CD14-positive monocyte (primary cell): Measurements from ENCODE around the gene SIGLEC9. TPM values are rescaled to one million over a fixed set of nuclear protein-coding genes. Genes with fewer than 3 reads are reported as not detected.
A peak's percentile ranks its signal among the peaks of the same experiment; 100 is the strongest.

Source experiments
- DNase-seq, 3 donors: peaks; one replicate each; pipeline ENCODE4 v3.0.0-alpha.2; 2011 to 2022
- H2AFZ ChIP-seq: 2 replicates; pipeline ENCODE4 v1.6.0; 2012; ENCODE audit warnings: mild to moderate bottlenecking, low read depth, low read length, inconsistent platforms; ENCODE audit not compliant: insufficient read depth, poor library complexity, severe bottlenecking
- H3K27ac ChIP-seq, 2 donors: 1 replicate in 1 of 2; 2 replicates in 1 of 2; pipeline ENCODE4 v1.5.1; 2012 to 2013; ENCODE audit warnings: low read length in 2 of 2, control low read depth in 1 of 2, inconsistent platforms in 1 of 2, low read depth in 1 of 2, mild to moderate bottlenecking in 1 of 2
- H3K27me3 ChIP-seq, 2 donors: one replicate each; pipeline versions ENCODE4 v1.6.0 to v1.6.1; 2011 to 2013; ENCODE audit warnings: low read length in 2 of 2; ENCODE audit not compliant: control insufficient read depth in 2 of 2, insufficient read depth in 2 of 2
- H3K36me3 ChIP-seq, 2 donors: replicated peaks in 1 of 2; 1 replicate in 1 of 2; 2 replicates in 1 of 2; pipeline versions ENCODE4 v1.5.1 to v1.6.1; 2012 to 2013; ENCODE audit warnings: low read length in 2 of 2, control low read depth in 1 of 2, inconsistent platforms in 1 of 2, mild to moderate bottlenecking in 1 of 2; ENCODE audit not compliant: insufficient read depth in 2 of 2, control insufficient read depth in 1 of 2
- H3K4me1 ChIP-seq, 2 donors: 1 replicate in 1 of 2; 2 replicates in 1 of 2; pipeline versions ENCODE4 v1.5.1 to v1.6.1; 2012 to 2013; ENCODE audit warnings: low read length in 2 of 2, control low read depth in 1 of 2, inconsistent platforms in 1 of 2, mild to moderate bottlenecking in 1 of 2, moderate library complexity in 1 of 2; ENCODE audit not compliant: insufficient read depth in 2 of 2, control insufficient read depth in 1 of 2
- H3K4me2 ChIP-seq: replicated peaks from 2 replicates; pipeline ENCODE3; 2012; ENCODE audit warnings: low read length, moderate library complexity, mild to moderate bottlenecking; ENCODE audit not compliant: poor library complexity, severe bottlenecking; ENCODE audit errors: extremely low read depth
- H3K4me3 ChIP-seq, 3 experiments: fragments of 200-600 bp in 1 of 3; sonication (generic) in 1 of 3; replicated peaks in 1 of 3; 1 replicate in 2 of 3; 2 replicates in 1 of 3; pipeline ENCODE4 v1.5.1; 2011 to 2013; ENCODE audit warnings: low read length in 3 of 3, mild to moderate bottlenecking in 3 of 3, control low read depth in 2 of 3, low read depth in 2 of 3, inconsistent platforms in 1 of 3, moderate library complexity in 1 of 3
- H3K79me2 ChIP-seq: 2 replicates; pipeline ENCODE4 v1.6.0; 2012; ENCODE audit warnings: mild to moderate bottlenecking, control low read depth, inconsistent platforms, low read length, moderate library complexity; ENCODE audit not compliant: insufficient read depth
- H3K9ac ChIP-seq: 2 replicates; pipeline ENCODE4 v1.6.0; 2017; ENCODE audit warnings: low read length, mild to moderate bottlenecking; ENCODE audit not compliant: insufficient read depth, poor library complexity, severe bottlenecking
- H3K9me3 ChIP-seq, 2 donors: replicated peaks in 1 of 2; 1 replicate in 1 of 2; 2 replicates in 1 of 2; pipeline versions ENCODE4 v1.5.1 to v1.6.1; 2012 to 2013; ENCODE audit warnings: low read length in 2 of 2, control low read depth in 1 of 2; ENCODE audit not compliant: control insufficient read depth in 1 of 2, insufficient read depth in 1 of 2
- H4K20me1 ChIP-seq: 2 replicates; pipeline ENCODE4 v1.6.0; 2012; ENCODE audit warnings: mild to moderate bottlenecking, low read length, control low read depth, moderate library complexity; ENCODE audit not compliant: insufficient read depth
- H3K27ac Mint-ChIP-seq, 7 donors: one replicate each; pipeline ENCODE4 v1.8.0; 2020; ENCODE audit warnings: mild to moderate bottlenecking in 7 of 7, mixed read lengths in 7 of 7, moderate library complexity in 6 of 7, inconsistent platforms in 2 of 7
- H3K27me3 Mint-ChIP-seq, 3 donors: one replicate each; pipeline ENCODE4 v1.8.0; 2021 to 2022; ENCODE audit warnings: low read depth in 3 of 3, mild to moderate bottlenecking in 3 of 3, mixed read lengths in 3 of 3, moderate library complexity in 3 of 3, inconsistent platforms in 1 of 3
- H3K36me3 Mint-ChIP-seq, 2 donors: one replicate each; pipeline ENCODE4 v1.8.0; 2020; ENCODE audit warnings: mixed read lengths in 2 of 2, inconsistent platforms in 1 of 2, mild to moderate bottlenecking in 1 of 2
- H3K4me1 Mint-ChIP-seq: one replicate; pipeline ENCODE4 v1.8.0; 2020; ENCODE audit warnings: mild to moderate bottlenecking, mixed read lengths
- H3K4me3 Mint-ChIP-seq, 2 donors: one replicate each; pipeline ENCODE4 v1.8.0; 2020; ENCODE audit warnings: mild to moderate bottlenecking in 2 of 2, mixed read lengths in 2 of 2, moderate library complexity in 1 of 2
- H3K9me3 Mint-ChIP-seq, 7 donors: one replicate each; pipeline ENCODE4 v1.8.0; 2020 to 2022; ENCODE audit warnings: mixed read lengths in 7 of 7, mild to moderate bottlenecking in 6 of 7, moderate library complexity in 6 of 7, inconsistent platforms in 2 of 7
- CTCF ChIP-seq: fragments of 200-600 bp; IDR thresholded peaks from one replicate; pipeline ENCODE4 v1.8.0; 2022; ENCODE audit warnings: antibody characterized with exemption, mild to moderate bottlenecking
- WGBS: methylation state at CpG from one replicate; pipeline ENCODE4 v1.1.5; 2013; ENCODE audit warnings: missing lambda C conversion rate; ENCODE audit not compliant: insufficient coverage; 5-methylcytosine and 5-hydroxymethylcytosine counted together
- intact Hi-C, 2 donors: fragments of 100-400 bp; cut with micrococcal nuclease; formaldehyde crosslinking; loops; one replicate each; pipeline versions ENCODE4 v1.15.0 to v1.15.1; 2023
- polyA plus RNA-seq, 3 donors: library from polyadenylated mRNA; depleted of rRNA in 1 of 3; unstranded in 2 of 3; stranded (reverse) in 1 of 3; fragments of 300-500 nt in 2 of 3; fragments of >200 nt in 1 of 3; fragmentation: Illumina TruSeq in 2 of 3; gene quantifications; 1 replicate in 2 of 3; 2 replicates in 1 of 3; pipeline ENCODE4 v1.2.3, GENCODE V29; 2012 to 2021

Gene SIGLEC9
- polyA plus RNA-seq, 3 donors, result 87.5 to 137 (median 133) TPM

- Histone ChIP-seq H3K4me3 (no peak overlapping the region), H3K27me3 (no peaks in the 10 kb centered on the region), H3K79me2 (no peaks in the 10 kb centered on the region), H3K27ac (no peak overlapping the region), H3K9ac (no peak overlapping the region), H4K20me1 (no peaks in the 10 kb centered on the region), H3K9me3 (no peaks in the 10 kb centered on the region), H3K4me2 (no peak overlapping the region), H2AFZ (no peak overlapping the region), H3K4me1 (no peaks in the 10 kb centered on the region), H3K36me3 (no peaks in the 10 kb centered on the region)
- peaks cover 10 to 26% (median 16%) of the 10 kb centered on the region in 3 donors for H3K27me3 Mint-ChIP-seq
- intact Hi-C loops, result no loop called here
- no peak overlapping the region for H3K27ac Mint-ChIP-seq
- 94% methylated on average over 5 of the region's 14 CpGs for WGBS
- H3K36me3 Mint-ChIP-seq, result no peaks in the 10 kb centered on the region
- no peak overlapping the region for H3K4me3 Mint-ChIP-seq
- H3K9me3 Mint-ChIP-seq, result peaks cover 0 to 2% (median 0%) of the 10 kb centered on the region in 7 donors
- no peak for DNase-seq
- H3K4me1 Mint-ChIP-seq, result no peaks in the 10 kb centered on the region
- no peak for TF ChIP-seq CTCF
These were observed 43.2 kb upstream of the SIGLEC9 start for GRCh38 chr19:51081476-51081875.

GRCh38 chr19:51082611-51083010, 42.1 kb upstream of the SIGLEC9 start, which contains the start of gene KLK14:
TSS of gene KLK14 (minus strand) at chr19:51082887. CDS start at chr19:51082614, 273 bp downstream.
- no peak for DNase-seq
- 61% methylated on average over 3 of the region's 7 CpGs for WGBS

More at GRCh38 chr19:51082611-51083010, 42.1 kb upstream of the SIGLEC9 start, which contains the start of gene KLK14:
- Mint-ChIP-seq H3K36me3 (no peaks in the 10 kb centered on the region), H3K27me3 (peaks cover 14 to 22% (median 15%) of the 10 kb centered on the region in 3 donors), H3K4me3 (peak within 1 kb of the TSS in 1 of 2 donors; percentile 1), H3K9me3 (peaks cover 0 to 2% (median 0%) of the 10 kb centered on the region in 7 donors), H3K4me1 (no peaks in the 10 kb centered on the region), H3K27ac (peak within 1 kb of the TSS in 1 of 7 donors; percentile 1)
- no peak within 1 kb of the TSS for H3K4me3 ChIP-seq
- no peak within 1 kb of the TSS for H3K9ac ChIP-seq
- H4K20me1 ChIP-seq, result no peaks in the 10 kb centered on the region
- no peaks in the 10 kb centered on the region for H3K36me3 ChIP-seq
- H3K4me2 ChIP-seq, result no peak within 1 kb of the TSS
- no peaks in the 10 kb centered on the region for H3K27me3 ChIP-seq
- H3K9me3 ChIP-seq, result no peaks in the 10 kb centered on the region
- no peak for TF ChIP-seq CTCF
- H3K27ac ChIP-seq, result no peak within 1 kb of the TSS
- intact Hi-C loops, result no loop called here
- no peaks in the 10 kb centered on the region for H3K79me2 ChIP-seq
- H2AFZ ChIP-seq, result no peak within 1 kb of the TSS
- H3K4me1 ChIP-seq, result no peaks in the 10 kb centered on the region
